ENCODE results near the gene DHX35. TPM values are rescaled to one million over a fixed set of nuclear protein-coding genes. Genes with fewer than 3 reads are reported as not detected.

Gene DHX35
- total RNA-seq, 1 experiment from 2014 or later = 11.2 TPM

DNA sequence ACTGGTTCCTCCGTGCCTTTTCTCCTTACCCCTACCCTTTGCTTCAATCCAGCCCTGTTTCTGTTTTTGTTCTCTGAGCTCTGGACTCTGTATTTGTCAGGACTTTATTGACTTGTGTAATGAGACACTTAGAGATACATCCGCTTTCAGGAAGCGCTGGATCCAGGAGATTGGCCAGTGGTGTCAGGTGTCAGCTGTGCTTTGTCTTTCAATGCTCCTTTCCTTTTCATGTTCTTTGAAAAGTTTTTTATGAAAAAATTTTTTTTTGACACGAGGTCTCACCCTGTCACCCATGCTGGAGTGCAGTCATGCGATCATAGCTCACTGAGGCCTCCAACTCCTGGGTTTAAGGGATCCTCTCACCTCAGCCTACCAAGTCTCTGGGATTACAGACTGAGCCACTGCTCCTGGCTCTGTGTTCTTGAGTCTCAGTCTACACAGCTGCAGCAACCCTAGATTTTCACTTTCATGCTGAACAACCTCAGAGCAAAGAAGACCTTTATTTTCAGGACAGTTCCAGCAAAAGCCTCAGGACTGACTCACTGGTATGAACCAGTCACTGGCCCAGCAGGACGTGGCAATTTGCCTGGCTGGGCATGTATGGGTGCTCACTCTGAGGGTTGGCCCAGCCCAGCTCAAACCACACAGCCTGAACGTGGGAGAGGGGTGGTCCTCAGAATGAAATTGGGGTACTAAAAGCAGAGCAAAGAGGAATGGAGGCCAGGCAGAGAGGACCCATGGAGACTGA, 108.5 kb downstream of the DHX35 start:
- Histone ChIP-seq H2AFZ (ENCODE audit: low read depth, low read length, poor library complexity, severe bottlenecking) (peak overlapping the region; percentile 39), H3K9ac (ENCODE audit: low read length) (no peak overlapping the region), H3K79me2 (ENCODE audit: insufficient read depth, low read length) (no peaks in the 10 kb centered on the region), H3K9me3 (ENCODE audit: control insufficient read depth in 1 of 2, insufficient read depth in 1 of 2, low read depth in 1 of 2, low read length in 2 of 2) (peaks cover 3 to 13% of the 10 kb centered on the region in 2 experiments; a peak in 1 of 4 replicates), H4K20me1 (ENCODE audit: insufficient read depth) (no peaks in the 10 kb centered on the region), H3K9me2 (ENCODE audit: insufficient read depth) (no peaks in the 10 kb centered on the region), H3K27ac (ENCODE audit: low read depth, low read length) (peak overlapping the region; percentile 32; the same call in 1 of the 2 replicates), H3K27me3 (ENCODE audit: insufficient read depth, low read length) (no peaks in the 10 kb centered on the region), H3K4me2 (ENCODE audit: low read length) (peak overlapping the region; percentile 59), H3K4me1 (ENCODE audit: control insufficient read depth in 1 of 2, insufficient read depth in 2 of 2, low read length in 2 of 2) (peaks cover 7 to 18% of the 10 kb centered on the region in 2 experiments; a peak in 3 of 4 replicates), H3K4me3 (replicated peaks in 1 of 2; ENCODE audit: low read depth in 1 of 2, low read length in 2 of 2) (no peak overlapping the region), H3K36me3 (ENCODE audit: control insufficient read depth in 1 of 2, insufficient read depth in 2 of 2, low read length in 2 of 2) (no peaks in the 10 kb centered on the region)
- RAD21 ChIA-PET (ENCODE audit: low non-redundant PET in 1 of 2, low total read pairs in 2 of 2, uncharacterized antibody in 2 of 2, unreplicated experiment in 2 of 2) = no interaction called here
- ATAC-seq (peak; percentile 87), DNase-seq (ENCODE audit: low read depth, low spot score) (peak; percentile 23)
- no TSS peak for BruUV-seq (replicated peaks)
- CTCF ChIA-PET = interaction anchor here (1.5 kb wide), 1 partner anchor 9 kb away, joined by 4 read pairs; no protein-coding TSS in a partner anchor
- POLR2A ChIA-PET = no interaction called here
- intact Hi-C loops (cut with micrococcal nuclease) = no loop called here
- TF ChIP-seq FOSL1 (IDR thresholded peaks at IDR 0.05; ENCODE audit: low read depth) (peak; percentile 57), JUND (IDR thresholded peaks at IDR 0.05) (peak; percentile 37; the same call in 1 of the 2 replicates), REST (IDR thresholded peaks at IDR 0.05; ENCODE audit: low read depth) (no peak), CBX3 (IDR thresholded peaks at IDR 0.05; ENCODE audit: low read depth) (0 out of 2 replicates have a peak, but pooled peaks have one; percentile 18)

GRCh38 chr20:39072132-39072531, 110.0 kb downstream of the DHX35 start:
- no peak overlapping the region for H3K4me2 ChIP-seq (ENCODE audit: low read length)
- intact Hi-C loops (cut with micrococcal nuclease) = no loop called here
- H3K4me3 ChIP-seq (replicated peaks in 1 of 2; ENCODE audit: low read depth in 1 of 2, low read length in 2 of 2) = no peak overlapping the region
- no peak overlapping the region for H2AFZ ChIP-seq (ENCODE audit: low read depth, low read length, poor library complexity, severe bottlenecking)
- DNase-seq (ENCODE audit: low read depth, low spot score) (no peak), ATAC-seq (no peak)
- no peaks in the 10 kb centered on the region for H3K36me3 ChIP-seq (ENCODE audit: control insufficient read depth in 1 of 2, insufficient read depth in 2 of 2, low read length in 2 of 2)
- CTCF ChIA-PET = no interaction called here
- H3K27ac ChIP-seq (ENCODE audit: low read depth, low read length) = no peak overlapping the region
- POLR2A ChIA-PET = no interaction called here
- H3K9me3 ChIP-seq (ENCODE audit: control insufficient read depth in 1 of 2, insufficient read depth in 1 of 2, low read depth in 1 of 2, low read length in 2 of 2) = peaks cover 3 to 13% of the 10 kb centered on the region in 2 experiments; a peak in 1 of 4 replicates
- no peaks in the 10 kb centered on the region for H3K27me3 ChIP-seq (ENCODE audit: insufficient read depth, low read length)
- H4K20me1 ChIP-seq (ENCODE audit: insufficient read depth) = no peaks in the 10 kb centered on the region
- RAD21 ChIA-PET (ENCODE audit: low non-redundant PET in 1 of 2, low total read pairs in 2 of 2, uncharacterized antibody in 2 of 2, unreplicated experiment in 2 of 2) = no interaction called here
- H3K4me1 ChIP-seq (ENCODE audit: control insufficient read depth in 1 of 2, insufficient read depth in 2 of 2, low read length in 2 of 2) = peaks cover 7 to 18% of the 10 kb centered on the region in 2 experiments; a peak in 3 of 4 replicates
- no peaks in the 10 kb centered on the region for H3K9me2 ChIP-seq (ENCODE audit: insufficient read depth)
- no peaks in the 10 kb centered on the region for H3K79me2 ChIP-seq (ENCODE audit: insufficient read depth, low read length)
- no peak overlapping the region for H3K9ac ChIP-seq (ENCODE audit: low read length)
- no TSS peak for BruUV-seq (replicated peaks)
- TF ChIP-seq, protein P1, sequence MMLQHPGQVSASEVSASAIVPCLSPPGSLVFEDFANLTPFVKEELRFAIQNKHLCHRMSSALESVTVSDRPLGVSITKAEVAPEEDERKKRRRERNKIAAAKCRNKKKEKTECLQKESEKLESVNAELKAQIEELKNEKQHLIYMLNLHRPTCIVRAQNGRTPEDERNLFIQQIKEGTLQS (IDR thresholded peaks at IDR 0.05) = no peak
- TF ChIP-seq EZH2phosphoT487 (IDR thresholded peaks at IDR 0.05; ENCODE audit: borderline replicate concordance) = no peak
- TF ChIP-seq EZH2 (IDR thresholded peaks at IDR 0.05) = no peak
- TF ChIP-seq EGR1 (IDR thresholded peaks at IDR 0.05; ENCODE audit: low read depth) = no peak
- no peak for TF ChIP-seq SP1 (IDR thresholded peaks at IDR 0.05; ENCODE audit: low read depth)
- no peak for TF ChIP-seq REST (IDR thresholded peaks at IDR 0.05; ENCODE audit: low read depth)

All from HCT116 (cell line).